Right ventricle myocardium superior (tissue), 1 donor: ENCODE measurements around the gene GDF7. TPM values are rescaled to one million over a fixed set of nuclear protein-coding genes. Genes with fewer than 3 reads are reported as not detected.
A peak's percentile ranks its signal among the peaks of the same experiment; 100 is the strongest.

Experiments
- ATAC-seq: fragments of 200-7000 bp; cut with Tn5 transposase; one replicate; pipeline ENCODE4 v1.9.1; 2020; ENCODE audit warnings: mild to moderate bottlenecking; ENCODE audit not compliant: poor library complexity
- DNase-seq: peaks from one replicate; pipeline ENCODE4 v3.0.0-alpha.2; 2020
- intact Hi-C: fragments of 100-400 bp; cut with DNase I; formaldehyde crosslinking; loops from one replicate; pipeline ENCODE4 v1.11.2; 2022
- long read RNA-seq: library from polyadenylated mRNA; unstranded; transcript quantifications from one replicate; pipeline ENCODE4 v2.0.0, GENCODE V29; 2021
- total RNA-seq: library from RNA; stranded (reverse); fragmentation: NEBNext Ultra II Directional; extraction: Animal tissue kit (Norgen Biotek cat#: 25700); gene quantifications from one replicate; pipeline ENCODE4 v1.2.1, GENCODE V29; 2021
- donor health status: DM: no; HTN: yes; CAD: no; lungs with severe emphysema.

GDF7 gene
- 0.38 TPM for total RNA-seq
- long read RNA-seq, partial matches to known transcripts, result 0 of 2 reads
- long read RNA-seq, other reads (novel, unspliced or antisense), result 2 of 2 reads

GRCh38 chr2:20666304-20667150 is at the start of gene GDF7:
Gene GDF7 (plus strand): TSS chr2:20667144. CDS start chr2:20667240, 96 bp downstream.
- peak; percentile 46 for DNase-seq
- peak; percentile 35 for ATAC-seq
- intact Hi-C loops, result no loop called here

- ATAC-seq (peak; percentile 78), DNase-seq (peak; percentile 97)
- intact Hi-C loops, result no loop called here
Observed at GRCh38 chr2:20617892-20618467, 49.0 kb upstream of the GDF7 start.

- ATAC-seq (peak; percentile 4), DNase-seq (peak; percentile 61)
- intact Hi-C loops, result no loop called here
Observed at GRCh38 chr2:20618468-20618885, 48.5 kb upstream of the GDF7 start.

- peak; percentile 51 for DNase-seq
- intact Hi-C loops, result no loop called here
- no peak for ATAC-seq
Observed at GRCh38 chr2:20618886-20619521, 47.9 kb upstream of the GDF7 start.

- peak; percentile 0 for ATAC-seq
- intact Hi-C loops, result no loop called here
- DNase-seq, result peak; percentile 70
Observed at GRCh38 chr2:20619624-20620024, 47.3 kb upstream of the GDF7 start.

GRCh38 chr2:20620271-20620681 is 46.7 kb upstream of the GDF7 start:
- intact Hi-C loops, result no loop called here

GRCh38 chr2:20620696-20621365 is 46.1 kb upstream of the GDF7 start:
- no peak for ATAC-seq
- intact Hi-C loops, result no loop called here
- DNase-seq, result peak; percentile 32

More at GRCh38 chr2:20620271-20620681, 46.7 kb upstream of the GDF7 start:
- DNase-seq, result peak; percentile 38
- no peak for ATAC-seq

GRCh38 chr2:20621366-20622295 is 45.3 kb upstream of the GDF7 start:
- DNase-seq (peak; percentile 24), ATAC-seq (no peak)
- intact Hi-C loops, result no loop called here

- intact Hi-C loops, result no loop called here
- peak; percentile 39 for DNase-seq
Observed at GRCh38 chr2:20622296-20622686, 44.7 kb upstream of the GDF7 start.

GRCh38 chr2:20622731-20623130 is 44.2 kb upstream of the GDF7 start:
- intact Hi-C loops, result no loop called here
- peak; percentile 50 for ATAC-seq

More at GRCh38 chr2:20622296-20622686, 44.7 kb upstream of the GDF7 start:
- no peak for ATAC-seq

GRCh38 chr2:20623241-20623640 is 43.7 kb upstream of the GDF7 start:
- ATAC-seq, result no peak
- DNase-seq, result peak; percentile 26
- intact Hi-C loops, result no loop called here

More at GRCh38 chr2:20622731-20623130, 44.2 kb upstream of the GDF7 start:
- peak; percentile 90 for DNase-seq

- ATAC-seq (no peak), DNase-seq (peak; percentile 40)
- intact Hi-C loops, result no loop called here
Observed at GRCh38 chr2:20623741-20624155, 43.2 kb upstream of the GDF7 start.

- no peak for ATAC-seq
- peak; percentile 40 for DNase-seq
Observed at GRCh38 chr2:20624156-20624883, 42.6 kb upstream of the GDF7 start.

GRCh38 chr2:20624884-20625485 is 42.0 kb upstream of the GDF7 start:
- intact Hi-C loops, result no loop called here
- ATAC-seq (no peak), DNase-seq (peak; percentile 40)

More at GRCh38 chr2:20624156-20624883, 42.6 kb upstream of the GDF7 start:
- intact Hi-C loops, result no loop called here

- intact Hi-C loops, result no loop called here
- peak; percentile 53 for ATAC-seq
- peak; percentile 74 for DNase-seq
Observed at GRCh38 chr2:20625491-20626391, 41.2 kb upstream of the GDF7 start.

GRCh38 chr2:20626392-20626697 is 40.6 kb upstream of the GDF7 start:
- ATAC-seq, result no peak
- DNase-seq, result no peak
- intact Hi-C loops, result no loop called here
